HEK293 (cell line): ENCODE results near the gene PIGH.

Experiments
- CTCF ChIA-PET: fragments of 350-600 bp; formaldehyde crosslinking; extraction: SDS; loops from one replicate; lab custom pipeline; 2021; ENCODE audit warnings: antibody characterized with exemption; lab: Yijun Ruan, JAX
- POLR2A ChIA-PET: fragments of 300-600 bp; formaldehyde crosslinking; extraction: SDS; loops from one replicate; lab custom pipeline; 2020; ENCODE audit warnings: antibody characterized with exemption, inconsistent platforms; lab: Yijun Ruan, JAX
- H3K27ac ChIP-seq: fragments of 200-500 bp; sonication (Bioruptor generic); 2 replicates; pipeline ENCODE4 v1.5.1; 2014; ENCODE audit warnings: low read depth, low read length, control low read depth, inconsistent platforms; ENCODE audit errors: extremely low read depth
- H3K36me3 ChIP-seq, 2 experiments: fragments of 200-500 bp in 1 of 2; sonication (Bioruptor generic) in 1 of 2; 1 replicate in 1 of 2; 2 replicates in 1 of 2; pipeline ENCODE4 v1.5.1; 2014 to 2017; ENCODE audit warnings: inconsistent platforms in 2 of 2, low read length in 2 of 2; ENCODE audit not compliant: control insufficient read depth in 2 of 2, insufficient read depth in 1 of 2
- H3K4me1 ChIP-seq: fragments of 200-500 bp; sonication (Bioruptor generic); 2 replicates; pipeline ENCODE4 v1.5.1; 2014; ENCODE audit warnings: mild to moderate bottlenecking, low read length, inconsistent platforms; ENCODE audit not compliant: control insufficient read depth, insufficient read depth
- H3K4me3 ChIP-seq: 2 replicates; pipeline ENCODE4 v1.5.1; 2011; ENCODE audit warnings: low read depth, mild to moderate bottlenecking, control low read depth, low read length, moderate library complexity
- H3K9me3 ChIP-seq: fragments of 200-500 bp; sonication (Bioruptor generic); 2 replicates; pipeline ENCODE4 v1.5.1; 2014; ENCODE audit warnings: low read depth, low read length, inconsistent platforms; ENCODE audit not compliant: control insufficient read depth, insufficient read depth
- AEBP2 ChIP-seq: fragments of 450-650 bp; formaldehyde crosslinking; IDR thresholded peaks from 2 replicates; pipeline ENCODE4 v1.5.1; 2016; ENCODE audit warnings: missing biosample characterization, missing genetic modification characterization, borderline replicate concordance
- HIC1 ChIP-seq: fragments of 450-650 bp; formaldehyde crosslinking; IDR thresholded peaks from 2 replicates; pipeline ENCODE4 v1.5.1; 2016; ENCODE audit warnings: missing biosample characterization, missing genetic modification characterization
- IKZF3 ChIP-seq: fragments of 450-650 bp; IDR thresholded peaks from 2 replicates; pipeline ENCODE4 v1.5.0; 2018; ENCODE audit warnings: missing biosample characterization, mild to moderate bottlenecking, missing genetic modification characterization, moderate library complexity
- KLF10 ChIP-seq: fragments of 450-650 bp; IDR thresholded peaks from 2 replicates; pipeline ENCODE4 v1.5.1; 2018; ENCODE audit warnings: missing biosample characterization, mild to moderate bottlenecking, missing genetic modification characterization
- REST ChIP-seq: fragments of 450-650 bp; formaldehyde crosslinking; IDR thresholded peaks from 2 replicates; pipeline ENCODE4 v1.5.1; 2016; ENCODE audit warnings: missing biosample characterization, missing genetic modification characterization
- SCRT1 ChIP-seq: fragments of 450-650 bp; formaldehyde crosslinking; IDR thresholded peaks from 2 replicates; pipeline ENCODE4 v1.5.1; 2016; ENCODE audit warnings: missing biosample characterization, missing genetic modification characterization, borderline replicate concordance
- SP7 ChIP-seq: fragments of 450-650 bp; formaldehyde crosslinking; IDR thresholded peaks from 2 replicates; pipeline ENCODE4 v1.5.1; 2016; ENCODE audit warnings: missing biosample characterization, missing genetic modification characterization
- TRIM28 ChIP-seq: IDR thresholded peaks from 2 replicates; pipeline ENCODE4 v1.6.1; 2011; ENCODE audit warnings: low read length, control low read depth, borderline replicate concordance
- ZBTB8A ChIP-seq: fragments of 450-650 bp; formaldehyde crosslinking; IDR thresholded peaks from 2 replicates; pipeline ENCODE4 v1.5.1; 2016; ENCODE audit warnings: missing biosample characterization, missing genetic modification characterization
- ZNF121 ChIP-seq: fragments of 450-650 bp; formaldehyde crosslinking; IDR thresholded peaks from 2 replicates; pipeline ENCODE4 v1.5.1; 2016; ENCODE audit warnings: missing biosample characterization, missing genetic modification characterization
- ZNF19 ChIP-seq: fragments of 450-650 bp; formaldehyde crosslinking; IDR thresholded peaks from 2 replicates; pipeline ENCODE4; 2016; ENCODE audit warnings: missing biosample characterization, missing genetic modification characterization, low read depth
- ZNF214 ChIP-seq: fragments of 450-650 bp; formaldehyde crosslinking; IDR thresholded peaks from 2 replicates; pipeline ENCODE4 v1.5.1; 2017; ENCODE audit warnings: missing biosample characterization, mild to moderate bottlenecking, missing genetic modification characterization, borderline replicate concordance
- ZNF223 ChIP-seq: fragments of 450-650 bp; formaldehyde crosslinking; IDR thresholded peaks from 2 replicates; pipeline ENCODE4 v1.5.1; 2016; ENCODE audit warnings: missing biosample characterization, missing genetic modification characterization
- ZNF48 ChIP-seq: fragments of 450-650 bp; formaldehyde crosslinking; IDR thresholded peaks from 2 replicates; pipeline ENCODE4 v1.5.1; 2016; ENCODE audit warnings: missing biosample characterization, missing genetic modification characterization
- ZNF501 ChIP-seq: fragments of 450-650 bp; formaldehyde crosslinking; IDR thresholded peaks from 2 replicates; pipeline ENCODE4 v1.5.1; 2016; ENCODE audit warnings: missing biosample characterization, missing genetic modification characterization
- ZNF548 ChIP-seq: fragments of 450-650 bp; formaldehyde crosslinking; IDR thresholded peaks from 2 replicates; pipeline ENCODE4 v1.5.1; 2016; ENCODE audit warnings: missing biosample characterization, missing genetic modification characterization
- ZNF629 ChIP-seq: fragments of 450-650 bp; formaldehyde crosslinking; IDR thresholded peaks from 2 replicates; pipeline ENCODE4 v1.5.1; 2017; ENCODE audit warnings: missing biosample characterization, missing genetic modification characterization
- ZNF664 ChIP-seq: fragments of 450-650 bp; formaldehyde crosslinking; IDR thresholded peaks from 2 replicates; pipeline ENCODE4 v1.5.1; 2016; ENCODE audit warnings: missing biosample characterization, missing genetic modification characterization
- ZNF707 ChIP-seq: fragments of 450-650 bp; formaldehyde crosslinking; IDR thresholded peaks from 2 replicates; pipeline ENCODE4 v1.5.1; 2016; ENCODE audit warnings: missing biosample characterization, missing genetic modification characterization

Gene PIGH

GRCh38 chr14:67610491-67610890, 10.4 kb upstream of the PIGH start:
- Histone ChIP-seq H3K4me1 (no peaks in the 10 kb centered on the region), H3K27ac (no peak overlapping the region), H3K9me3 (no peaks in the 10 kb centered on the region), H3K4me3 (no peak overlapping the region), H3K36me3 (no peaks in the 10 kb centered on the region)
- ChIA-PET CTCF (interaction anchor here (0.8 to 3.3 kb wide), 2 partner anchors 10 to 84 kb away, joined by 3 to 15 read pairs; partner anchors contain the start of gene PIGH), POLR2A (interaction anchor here (1.4 kb wide), 1 partner anchor 10 kb away, joined by 6 read pairs; the partner anchor contains the start of gene PIGH)
- TF ChIP-seq ZNF48 (tag by site-specific recombination): no peak
- TF ChIP-seq ZNF664 (tag by site-specific recombination): no peak

DNA sequence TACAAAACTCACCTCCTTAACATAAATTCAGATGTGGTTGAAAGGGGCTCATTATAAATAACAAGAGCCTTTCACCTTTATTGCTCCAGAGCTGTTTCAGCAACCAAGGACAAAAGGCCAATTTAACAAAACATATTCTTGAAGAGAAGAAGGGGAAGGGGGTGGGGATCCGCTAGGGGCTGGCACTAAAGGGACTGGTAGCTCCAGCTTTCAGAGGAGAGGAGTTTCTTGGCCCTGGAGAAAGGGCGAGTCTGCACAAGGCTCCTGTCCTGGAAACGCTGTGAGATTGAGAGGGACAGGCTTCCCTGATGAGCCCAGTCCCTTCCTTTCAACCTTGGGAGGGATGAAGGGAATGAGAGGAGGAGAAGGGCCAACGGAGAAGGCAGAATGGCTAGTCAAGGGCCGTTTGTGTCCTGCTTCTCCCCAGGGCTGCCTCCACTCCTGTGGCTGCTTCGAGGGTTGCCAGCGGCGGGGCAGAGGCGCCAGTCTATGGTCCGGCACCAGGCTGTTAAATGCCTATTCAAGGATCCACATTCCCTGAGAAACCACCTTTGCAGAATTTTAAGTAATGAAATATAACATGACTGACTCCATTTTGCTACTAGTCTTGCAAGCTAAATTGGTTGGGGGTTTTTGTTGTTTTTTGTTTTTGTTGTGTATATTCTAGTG, 9.7 kb upstream of the PIGH start:
- no peaks in the 10 kb centered on the region for H3K9me3 ChIP-seq
- H3K4me3 ChIP-seq: no peak overlapping the region
- POLR2A ChIA-PET: interaction anchor here (1.4 kb wide), 1 partner anchor 9 kb away, joined by 6 read pairs; the partner anchor contains the start of gene PIGH
- H3K4me1 ChIP-seq: no peaks in the 10 kb centered on the region
- TF ChIP-seq ZNF548 (tag by site-specific recombination) (no peak), IKZF3 (tag by site-specific recombination) (no peak), ZNF19 (tag by site-specific recombination) (no peak), ZNF707 (tag by site-specific recombination) (no peak), ZNF214 (tag by site-specific recombination) (no peak), ZNF121 (tag by site-specific recombination) (no peak), ZNF629 (tag by site-specific recombination) (no peak), ZBTB8A (tag by site-specific recombination) (no peak)
- TF ChIP-seq, all 188 proteins: peak for 0
- no peaks in the 10 kb centered on the region for H3K36me3 ChIP-seq
- H3K27ac ChIP-seq: no peak overlapping the region
- CTCF ChIA-PET: interaction anchor here (0.9 to 3.3 kb wide), 2 partner anchors 10 to 183 kb away, joined by 3 to 15 read pairs; partner anchors contain the start of gene PIGH

GRCh38 chr14:67607646-67608045, 7.6 kb upstream of the PIGH start:
- no peak overlapping the region for H3K4me3 ChIP-seq
- no peaks in the 10 kb centered on the region for H3K4me1 ChIP-seq
- H3K36me3 ChIP-seq: no peaks in the 10 kb centered on the region
- H3K9me3 ChIP-seq: no peaks in the 10 kb centered on the region
- ChIA-PET POLR2A (no interaction called here), CTCF (interaction anchor here (0.5 to 4.1 kb wide), 2 partner anchors 97 to 977 kb away, joined by 3 to 11 read pairs; no protein-coding TSS in a partner anchor)
- no peak overlapping the region for H3K27ac ChIP-seq
- TF ChIP-seq ZNF501 (tag by site-specific recombination) (no peak), TRIM28 (no peak), SCRT1 (no peak), ZNF223 (tag by site-specific recombination) (no peak), KLF10 (no peak), SP7 (tag by site-specific recombination) (no peak), HIC1 (tag by site-specific recombination) (no peak), REST (tag by site-specific recombination) (no peak), AEBP2 (tag by site-specific recombination) (no peak)
